IMR-90 (cell line): ENCODE results near the gene ABLIM3. TPM values are rescaled to one million over a fixed set of nuclear protein-coding genes. Genes with fewer than 3 reads are reported as not detected.

Source experiments
- ATAC-seq: fragments of 200-7000 bp; cut with Tn5 transposase; 2 replicates; pipeline ENCODE4 v1.9.1; 2020; ENCODE audit warnings: low read depth, mild to moderate bottlenecking, moderate library complexity
- BruUV-seq: library from RNA; stranded (reverse); fragments of 400-500 nt; replicated peaks from 2 replicates; lab custom pipeline; 2021; lab: Mats Ljungman, UMichigan
- CTCF ChIA-PET: fragments of 300-600 bp; formaldehyde crosslinking; extraction: SDS; loops from one replicate; lab custom pipeline; 2021; ENCODE audit warnings: antibody characterized with exemption; lab: Yijun Ruan, JAX
- POLR2A ChIA-PET: fragments of 300-600 bp; sonication (Branson Sonifier 250); formaldehyde crosslinking; loops from one replicate; lab custom pipeline; 2022; ENCODE audit warnings: antibody characterized with exemption; ENCODE audit not compliant: unreplicated experiment; lab: Charles Lee
- DNase-seq: peaks from one replicate; pipeline ENCODE4 v3.0.0; 2013
- H2AFZ ChIP-seq: replicated peaks from 2 replicates; pipeline ENCODE3; 2013; ENCODE audit warnings: low read length, mild to moderate bottlenecking; ENCODE audit not compliant: poor library complexity
- H2AK5ac ChIP-seq: 2 replicates; pipeline ENCODE4 v1.6.1; 2013; ENCODE audit warnings: low read depth, low read length, inconsistent platforms
- H2AK9ac ChIP-seq: replicated peaks from 2 replicates; pipeline ENCODE3; 2013; ENCODE audit warnings: mild to moderate bottlenecking, low read depth, low read length, moderate library complexity; ENCODE audit not compliant: poor library complexity
- H2BK120ac ChIP-seq: 2 replicates; pipeline ENCODE4 v1.6.1; 2013; ENCODE audit warnings: low read depth, low read length, inconsistent platforms
- H2BK15ac ChIP-seq: 3 replicates; pipeline ENCODE4 v1.6.1; 2013; ENCODE audit warnings: low read depth, low read length, inconsistent platforms
- H2BK20ac ChIP-seq: 2 replicates; pipeline ENCODE4 v1.6.1; 2013; ENCODE audit warnings: low read depth, mild to moderate bottlenecking, inconsistent platforms, low read length, moderate library complexity
- H2BK5ac ChIP-seq: 2 replicates; pipeline ENCODE4 v1.6.1; 2013; ENCODE audit warnings: mild to moderate bottlenecking, low read depth, low read length, inconsistent platforms; ENCODE audit not compliant: poor library complexity, severe bottlenecking
- H3K14ac ChIP-seq: replicated peaks from 2 replicates; pipeline ENCODE4 v1.6.1; 2013; ENCODE audit warnings: low read depth, low read length, inconsistent platforms
- H3K18ac ChIP-seq: 2 replicates; pipeline ENCODE4 v1.6.1; 2013; ENCODE audit warnings: low read depth, low read length, control low read depth
- H3K23ac ChIP-seq: 2 replicates; pipeline ENCODE4 v1.6.1; 2013; ENCODE audit warnings: low read depth, low read length, inconsistent platforms
- H3K27ac ChIP-seq: 2 replicates; pipeline ENCODE4 v1.5.1; 2013; ENCODE audit warnings: mild to moderate bottlenecking, control low read depth, low read length; ENCODE audit not compliant: insufficient read depth
- H3K27me3 ChIP-seq: 2 replicates; pipeline ENCODE4 v1.6.1; 2013; ENCODE audit warnings: low read length; ENCODE audit not compliant: control insufficient read depth, insufficient read depth
- H3K36me3 ChIP-seq: 2 replicates; pipeline ENCODE4 v1.6.1; 2013; ENCODE audit warnings: low read length, mixed read lengths; ENCODE audit not compliant: control insufficient read depth, insufficient read depth
- H3K4ac ChIP-seq: 2 replicates; pipeline ENCODE4 v1.6.1; 2013; ENCODE audit warnings: low read depth, low read length, inconsistent platforms
- H3K4me1 ChIP-seq: 2 replicates; pipeline ENCODE4 v1.6.1; 2013; ENCODE audit warnings: low read length, mixed read lengths; ENCODE audit not compliant: control insufficient read depth, insufficient read depth
- H3K4me2 ChIP-seq: 2 replicates; pipeline ENCODE4 v1.6.1; 2013; ENCODE audit warnings: low read depth, mild to moderate bottlenecking, control low read depth, low read length, moderate library complexity
- H3K4me3 ChIP-seq: 2 replicates; pipeline ENCODE4 v1.5.1; 2013; ENCODE audit warnings: low read depth, mild to moderate bottlenecking, control low read depth, low read length, moderate library complexity; ENCODE audit not compliant: insufficient read depth
- H3K56ac ChIP-seq: 2 replicates; pipeline ENCODE4 v1.6.1; 2013; ENCODE audit warnings: low read length, inconsistent platforms; ENCODE audit not compliant: insufficient read depth; ENCODE audit errors: extremely low read depth
- H3K79me1 ChIP-seq, 2 experiments: 2 replicates each; pipeline ENCODE4 v1.6.1; 2013; ENCODE audit warnings: low read length in 2 of 2, inconsistent platforms in 1 of 2, low read depth in 1 of 2
- H3K9ac ChIP-seq: 2 replicates; pipeline ENCODE4 v1.6.1; 2013; ENCODE audit warnings: low read depth, low read length, control low read depth
- H3K9me1 ChIP-seq: 2 replicates; pipeline ENCODE4 v1.6.1; 2013; ENCODE audit warnings: low read length, inconsistent platforms; ENCODE audit not compliant: insufficient read depth
- H3K9me3 ChIP-seq: 2 replicates; pipeline ENCODE4 v1.6.1; 2013; ENCODE audit warnings: low read length; ENCODE audit not compliant: control insufficient read depth, insufficient read depth
- H4K20me1 ChIP-seq: 2 replicates; pipeline ENCODE4 v1.6.1; 2013; ENCODE audit warnings: low read length, inconsistent platforms; ENCODE audit not compliant: insufficient read depth
- H4K5ac ChIP-seq: 2 replicates; pipeline ENCODE4 v1.6.1; 2013; ENCODE audit warnings: mild to moderate bottlenecking, low read depth, low read length, control low read depth
- H4K8ac ChIP-seq, 2 experiments: 2 replicates each; pipeline ENCODE4 v1.6.1; 2013; ENCODE audit warnings: low read depth in 2 of 2, low read length in 2 of 2, control low read depth in 1 of 2, inconsistent platforms in 1 of 2
- H4K91ac ChIP-seq: 2 replicates; pipeline ENCODE4 v1.6.1; 2013; ENCODE audit warnings: low read depth, low read length, inconsistent platforms; ENCODE audit not compliant: insufficient read depth
- CEBPB ChIP-seq: IDR thresholded peaks from 2 replicates; pipeline ENCODE4 v1.6.1; 2012; ENCODE audit warnings: low read depth, low read length, improper control_type of control experiment
- CHD1 ChIP-seq: IDR thresholded peaks from 2 replicates; pipeline ENCODE4 v1.6.1; 2012; ENCODE audit warnings: low read depth, low read length, improper control_type of control experiment
- CTCF ChIP-seq: conservative IDR thresholded peaks from 2 replicates; pipeline ENCODE4 v1.5.1; 2012; ENCODE audit warnings: mild to moderate bottlenecking, low read depth, low read length, improper control_type of control experiment
- USF2 ChIP-seq: fragments of 150-350 bp; IDR thresholded peaks from 2 replicates; pipeline ENCODE4 v1.6.1; 2017; ENCODE audit warnings: mild to moderate bottlenecking, antibody characterized with exemption, low read length, low read depth
- WGBS, 2 experiments: methylation state at CpG; one replicate each; pipeline versions ENCODE4 v1.1.5 to v1.1.7; 2013; ENCODE audit warnings: missing lambda C conversion rate in 2 of 2; ENCODE audit not compliant: insufficient read length in 1 of 2; ENCODE audit errors: extremely low coverage in 2 of 2; 5-methylcytosine and 5-hydroxymethylcytosine counted together
- dilution Hi-C: fragments of 300-500 bp; cut with HindIII; formaldehyde crosslinking; loops from one replicate; pipeline ENCODE4 v1.14.3; 2018; ENCODE audit warnings: low sequenced_read_pairs; ENCODE audit not compliant: unreplicated experiment
- in situ Hi-C: fragments of 300-500 bp; cut with MboI; formaldehyde crosslinking; loops from 3 replicates; pipeline ENCODE4 v1.14.3; 2019; ENCODE audit warnings: low sequenced_read_pairs, inconsistent platforms, mixed read lengths
- intact Hi-C: fragments of 100-400 bp; cut with micrococcal nuclease; formaldehyde crosslinking; loops from 2 replicates; pipeline ENCODE4 v1.10.0; 2022
- polyA plus RNA-seq, 3 experiments: library from polyadenylated mRNA; depleted of rRNA; stranded (reverse); fragments of >200 nt; gene quantifications; 2 replicates each; pipeline ENCODE4 v1.2.3, GENCODE V29; 2012; ENCODE audit warnings: low replicate concordance in 1 of 3
- total RNA-seq: library from RNA; depleted of rRNA; stranded (reverse); fragments of >200 nt; gene quantifications from 2 replicates; pipeline ENCODE4 v1.2.3, GENCODE V29; 2012

ABLIM3 gene
- total and polyA plus RNA-seq, 2 of the 4 experiments (the other 2 are of a cell fraction) = 33.3 to 69.9 TPM

GRCh38 chr5:149217803-149218155 is 76.5 kb downstream of the ABLIM3 start:
- no peak for TF ChIP-seq USF2
- no peak for TF ChIP-seq CEBPB
- TF ChIP-seq CHD1 = no peak
- TF ChIP-seq CTCF = no peak
- intact Hi-C loops = no loop called here
- ATAC-seq = no peak

More at GRCh38 chr5:149217803-149218155, 76.5 kb downstream of the ABLIM3 start:
- H3K4me2 ChIP-seq = no peak overlapping the region
- in situ Hi-C loops = no loop called here
- peak overlapping the region; percentile 61 for H3K4ac ChIP-seq
- no peak overlapping the region for H3K9ac ChIP-seq
- CTCF ChIA-PET = no interaction called here
- no peaks in the 10 kb centered on the region for H3K27me3 ChIP-seq
- H4K8ac ChIP-seq = peak overlapping the region; percentile 43 to 49; a peak in 2 of 4 replicates
- dilution Hi-C loops = no loop called here
- H2AK9ac ChIP-seq = no peak overlapping the region
- WGBS, 2 experiments = no CpG with 5 or more reads among the region's 3 CpGs
- H2BK5ac ChIP-seq = peak overlapping the region; percentile 4
- H3K4me1 ChIP-seq = peaks cover 45% of the 10 kb centered on the region
- H3K27ac ChIP-seq = peak overlapping the region; percentile 38; the same call in 1 of the 2 replicates
- POLR2A ChIA-PET = no interaction called here
- peak overlapping the region; percentile 47; the same call in 1 of the 2 replicates for H2BK20ac ChIP-seq
- no peak overlapping the region for H3K4me3 ChIP-seq
- H3K23ac ChIP-seq = no peak overlapping the region
- H4K20me1 ChIP-seq = peaks cover 3% of the 10 kb centered on the region; the same call in 1 of the 2 replicates
- H2AFZ ChIP-seq = no peak overlapping the region
- H2BK15ac ChIP-seq = peak overlapping the region; percentile 48; the same call in 2 of the 3 replicates
- peaks cover 19 to 68% of the 10 kb centered on the region in 2 experiments; a peak in 3 of 4 replicates for H3K79me1 ChIP-seq
- peak overlapping the region; percentile 18 for H3K18ac ChIP-seq
- peak overlapping the region; percentile 58 for H4K91ac ChIP-seq
- peak overlapping the region; percentile 25 for H2BK120ac ChIP-seq
- H3K36me3 ChIP-seq = peaks cover 33% of the 10 kb centered on the region
- H4K5ac ChIP-seq = peak overlapping the region; percentile 25; the same call in 1 of the 2 replicates
- DNase-seq = no peak
- H3K9me1 ChIP-seq = peaks cover 68% of the 10 kb centered on the region
- H3K56ac ChIP-seq = no peak overlapping the region
- H3K9me3 ChIP-seq = no peaks in the 10 kb centered on the region
- H2AK5ac ChIP-seq = peak overlapping the region; percentile 70; the same call in 1 of the 2 replicates
- peak overlapping the region; percentile 51; the same call in 1 of the 2 replicates for H3K14ac ChIP-seq
- no TSS peak for BruUV-seq
